ENCODE data around the gene NEDD8.
A peak's percentile ranks its signal among the peaks of the same experiment; 100 is the strongest.

NEDD8 gene

DNA sequence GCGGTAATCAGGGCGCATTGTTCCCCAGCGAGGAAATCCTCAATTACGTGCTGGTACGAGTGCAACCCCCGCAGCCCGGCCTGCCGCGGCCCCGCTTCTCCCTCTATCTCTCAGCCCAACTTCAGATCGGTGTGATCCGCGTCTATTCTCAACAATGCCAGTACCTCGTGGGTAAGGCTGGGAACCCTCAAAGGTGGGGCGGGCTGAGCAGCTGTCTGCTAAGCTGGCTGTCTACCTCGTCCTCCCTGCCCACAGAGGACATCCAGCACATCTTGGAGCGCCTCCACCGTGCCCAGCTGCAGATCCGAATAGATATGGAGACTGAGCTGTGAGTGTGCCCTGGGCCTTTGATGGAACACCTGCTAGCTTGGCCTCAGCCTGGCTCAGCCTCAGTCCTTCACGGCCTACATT is 59.3 kb downstream of the NEDD8 start:
- peaks cover 2% of the 10 kb centered on the region; the same call in 1 of the 2 replicates for H3F3A ChIP-seq (ENCODE audit: control insufficient read depth, insufficient read depth)
- no peaks in the 10 kb centered on the region for H3K9me2 ChIP-seq (replicated peaks; ENCODE audit: control insufficient read depth, low read length)
- H3K9me3 ChIP-seq (ENCODE audit: control insufficient read depth, insufficient read depth, low read length), result no peaks in the 10 kb centered on the region
- no peaks in the 10 kb centered on the region for H3K27me3 ChIP-seq (ENCODE audit: control insufficient read depth, low read length)
- H3K36me3 ChIP-seq (ENCODE audit: control insufficient read depth, low read length), result peaks cover 3% of the 10 kb centered on the region; the same call in 1 of the 2 replicates
- H3K4me1 ChIP-seq (ENCODE audit: control insufficient read depth, low read length), result peaks cover 22% of the 10 kb centered on the region
- no peaks in the 10 kb centered on the region for H4K20me1 ChIP-seq (ENCODE audit: control insufficient read depth, insufficient read depth, low read depth, low read length)
- no peak overlapping the region for H3K27ac ChIP-seq (ENCODE audit: low read depth, low read length)
- H3K4me2 ChIP-seq (ENCODE audit: low read length), result peak overlapping the region; percentile 77
- H3K4me3 ChIP-seq (ENCODE audit: low read length), result peak overlapping the region; percentile 78; the same call in 1 of the 2 replicates
- TF ChIP-seq EZH2phosphoT487 (IDR thresholded peaks at IDR 0.05; ENCODE audit: borderline replicate concordance, low read length), result no peak
- TF ChIP-seq, protein P1, sequence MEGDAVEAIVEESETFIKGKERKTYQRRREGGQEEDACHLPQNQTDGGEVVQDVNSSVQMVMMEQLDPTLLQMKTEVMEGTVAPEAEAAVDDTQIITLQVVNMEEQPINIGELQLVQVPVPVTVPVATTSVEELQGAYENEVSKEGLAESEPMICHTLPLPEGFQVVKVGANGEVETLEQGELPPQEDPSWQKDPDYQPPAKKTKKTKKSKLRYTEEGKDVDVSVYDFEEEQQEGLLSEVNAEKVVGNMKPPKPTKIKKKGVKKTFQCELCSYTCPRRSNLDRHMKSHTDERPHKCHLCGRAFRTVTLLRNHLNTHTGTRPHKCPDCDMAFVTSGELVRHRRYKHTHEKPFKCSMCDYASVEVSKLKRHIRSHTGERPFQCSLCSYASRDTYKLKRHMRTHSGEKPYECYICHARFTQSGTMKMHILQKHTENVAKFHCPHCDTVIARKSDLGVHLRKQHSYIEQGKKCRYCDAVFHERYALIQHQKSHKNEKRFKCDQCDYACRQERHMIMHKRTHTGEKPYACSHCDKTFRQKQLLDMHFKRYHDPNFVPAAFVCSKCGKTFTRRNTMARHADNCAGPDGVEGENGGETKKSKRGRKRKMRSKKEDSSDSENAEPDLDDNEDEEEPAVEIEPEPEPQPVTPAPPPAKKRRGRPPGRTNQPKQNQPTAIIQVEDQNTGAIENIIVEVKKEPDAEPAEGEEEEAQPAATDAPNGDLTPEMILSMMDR (IDR thresholded peaks at IDR 0.05; ENCODE audit: low read depth, low read length, poor library complexity, severe bottlenecking), result no peak
- H3K79me2 ChIP-seq (ENCODE audit: control insufficient read depth, low read length), result no peaks in the 10 kb centered on the region; the same call in 1 of the 2 replicates

DNA sequence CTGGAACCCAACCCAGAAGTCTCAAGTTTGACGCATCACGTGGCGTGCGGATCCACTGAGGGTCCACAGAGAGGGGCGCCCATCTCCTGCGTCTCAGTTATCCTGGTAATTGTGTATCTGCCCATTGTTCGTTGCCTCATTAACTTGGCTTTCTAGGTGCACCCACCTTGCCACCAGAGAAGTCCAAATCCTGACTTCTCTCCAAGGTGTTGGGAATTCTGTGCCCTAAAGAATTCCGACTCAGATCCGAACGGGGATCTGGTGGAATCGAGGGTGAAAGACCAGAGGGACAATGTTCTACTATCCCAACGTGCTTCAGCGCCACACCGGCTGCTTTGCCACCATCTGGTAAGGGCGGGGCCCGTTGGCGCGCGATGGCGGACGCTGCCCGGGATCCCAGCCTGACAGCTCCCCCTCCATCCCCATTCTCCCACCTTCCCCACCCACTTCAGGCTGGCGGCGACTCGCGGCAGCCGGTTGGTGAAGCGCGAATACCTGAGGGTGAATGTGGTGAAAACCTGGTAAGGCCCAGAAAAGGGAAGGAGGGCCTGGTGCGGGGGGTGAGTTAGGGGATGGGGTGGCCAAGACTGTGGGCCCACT is 59.8 kb downstream of the NEDD8 start:
- H3K4me2 ChIP-seq (ENCODE audit: low read length), result peak overlapping the region; percentile 77

DNA sequence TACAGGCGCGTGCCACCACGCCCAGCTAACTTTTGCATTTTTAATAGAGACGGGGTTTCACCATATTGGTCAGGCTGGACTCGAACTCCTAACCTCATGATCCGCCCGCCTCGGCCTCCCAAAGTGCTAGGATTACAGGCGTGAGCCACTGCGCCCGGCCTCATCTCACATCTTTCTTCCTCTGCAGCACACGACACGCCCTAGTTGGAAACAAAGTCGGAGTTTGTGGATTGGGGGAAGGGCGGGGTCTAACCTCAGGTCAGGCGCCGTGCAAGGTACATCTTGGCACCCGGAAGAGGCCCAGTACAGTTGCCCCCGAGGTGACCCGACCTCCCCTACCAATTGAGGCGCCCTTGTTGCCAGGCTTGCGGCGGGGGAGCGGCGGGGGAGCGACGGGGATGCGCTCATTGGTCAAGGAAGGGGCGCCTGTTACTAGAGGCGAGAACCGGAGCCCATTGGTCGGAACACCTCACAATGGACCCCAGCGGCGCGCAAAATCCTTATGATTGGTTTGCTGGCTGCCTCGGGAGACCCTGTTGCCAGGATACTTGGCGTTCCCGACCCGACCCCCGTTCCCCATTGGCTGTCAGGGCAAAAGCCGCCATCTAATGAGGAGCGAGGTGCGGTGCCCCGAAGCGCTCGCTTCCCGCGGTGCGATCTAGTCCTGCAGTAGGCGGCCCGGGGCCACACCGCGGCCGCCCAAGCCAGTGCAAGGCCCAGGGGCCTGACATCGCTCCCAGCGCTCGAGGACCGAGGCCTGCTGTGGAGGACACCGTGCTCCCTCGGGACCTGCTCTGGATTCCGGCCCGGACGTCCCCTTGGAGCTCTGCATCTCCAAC is 60.5 kb downstream of the NEDD8 start, which contains the start of gene REC8:
Gene REC8 (plus strand): TSS at position 659 of the 839 bp plus-strand sequence. CDS start 473 bp downstream, outside the sequence.
- Histone ChIP-seq H3K4me2 (ENCODE audit: low read length) (peak within 1 kb of the TSS; percentile 77), H3K4me1 (ENCODE audit: control insufficient read depth, low read length) (peaks cover 22% of the 10 kb centered on the region), H3K27me3 (ENCODE audit: control insufficient read depth, low read length) (no peaks in the 10 kb centered on the region), H3K36me3 (ENCODE audit: control insufficient read depth, low read length) (peaks cover 2% of the 10 kb centered on the region; the same call in 1 of the 2 replicates), H4K20me1 (ENCODE audit: control insufficient read depth, insufficient read depth, low read depth, low read length) (no peaks in the 10 kb centered on the region), H3K9me2 (replicated peaks; ENCODE audit: control insufficient read depth, low read length) (no peaks in the 10 kb centered on the region), H3K79me2 (ENCODE audit: control insufficient read depth, low read length) (no peaks in the 10 kb centered on the region; the same call in 1 of the 2 replicates), H3F3A (ENCODE audit: control insufficient read depth, insufficient read depth) (peaks cover 5% of the 10 kb centered on the region; the same call in 1 of the 2 replicates), H3K27ac (ENCODE audit: low read depth, low read length) (peak within 1 kb of the TSS; percentile 21; the same call in 1 of the 2 replicates), H3K4me3 (ENCODE audit: low read length) (peak within 1 kb of the TSS; percentile 78), H3K9me3 (ENCODE audit: control insufficient read depth, insufficient read depth, low read length) (no peaks in the 10 kb centered on the region)
- TF ChIP-seq EZH2phosphoT487 (IDR thresholded peaks at IDR 0.05; ENCODE audit: borderline replicate concordance, low read length), result no peak
- TF ChIP-seq, protein P1 (IDR thresholded peaks at IDR 0.05; ENCODE audit: low read depth, low read length, poor library complexity, severe bottlenecking), result no peak

More for the DNA sequence above, 59.8 kb downstream of the NEDD8 start:
- no peaks in the 10 kb centered on the region for H3K9me2 ChIP-seq (replicated peaks; ENCODE audit: control insufficient read depth, low read length)
- H4K20me1 ChIP-seq (ENCODE audit: control insufficient read depth, insufficient read depth, low read depth, low read length), result no peaks in the 10 kb centered on the region
- no peaks in the 10 kb centered on the region for H3K36me3 ChIP-seq (ENCODE audit: control insufficient read depth, low read length)
- H3K4me3 ChIP-seq (ENCODE audit: low read length), result peak overlapping the region; percentile 78
- peaks cover 22% of the 10 kb centered on the region for H3K4me1 ChIP-seq (ENCODE audit: control insufficient read depth, low read length)
- H3K27me3 ChIP-seq (ENCODE audit: control insufficient read depth, low read length), result no peaks in the 10 kb centered on the region
- no peaks in the 10 kb centered on the region; the same call in 1 of the 2 replicates for H3K79me2 ChIP-seq (ENCODE audit: control insufficient read depth, low read length)
- TF ChIP-seq EZH2phosphoT487 (IDR thresholded peaks at IDR 0.05; ENCODE audit: borderline replicate concordance, low read length), result no peak
- TF ChIP-seq, protein P1 (IDR thresholded peaks at IDR 0.05; ENCODE audit: low read depth, low read length, poor library complexity, severe bottlenecking), result no peak
- no peaks in the 10 kb centered on the region for H3K9me3 ChIP-seq (ENCODE audit: control insufficient read depth, insufficient read depth, low read length)
- H3K27ac ChIP-seq (ENCODE audit: low read depth, low read length), result no peak overlapping the region; the same call in 1 of the 2 replicates
- H3F3A ChIP-seq (ENCODE audit: control insufficient read depth, insufficient read depth), result peaks cover 5% of the 10 kb centered on the region; the same call in 1 of the 2 replicates

All from DOHH2 (cell line).